Lower leg skin (tissue), 4 donors: Measurements from ENCODE around the gene CHST6. TPM values are rescaled to one million over a fixed set of nuclear protein-coding genes. Genes with fewer than 3 reads are reported as not detected.
"Not testable (repeated sequence)": the region's sequence is repeated elsewhere in the genome, so short reads cannot be mapped to it uniquely, and the experiment has no call there.

Source experiments
- DNase-seq, 2 donors: peaks; one replicate each; pipeline ENCODE4 v3.0.0-alpha.2; 2019; ENCODE audit warnings: low spot score in 2 of 2
- H3K4me3 ChIP-seq: fragments of 200-600 bp; sonication (generic); 2 replicates; pipeline ENCODE4 v1.5.1; 2017; ENCODE audit warnings: mild to moderate bottlenecking, low read depth; ENCODE audit not compliant: poor library complexity, severe bottlenecking
- POLR2A ChIP-seq, 2 donors: fragments of 450-650 bp; IDR thresholded peaks; one replicate each; pipeline ENCODE4 v1.6.1; 2016 to 2017; ENCODE audit warnings: antibody characterized with exemption in 2 of 2, mild to moderate bottlenecking in 1 of 2, moderate library complexity in 1 of 2
- WGBS, 2 donors: methylation state at CpG; one replicate each; pipeline ENCODE4 v1.1.5; 2018; 5-methylcytosine and 5-hydroxymethylcytosine counted together
- intact Hi-C: fragments of 100-400 bp; cut with DNase I; formaldehyde crosslinking; loops from one replicate; pipeline ENCODE4 v1.15.0; 2023; ENCODE audit warnings: low total_unique reads
- total RNA-seq, 4 donors: library from RNA; depleted of rRNA; stranded (reverse); fragments of >200 nt; gene quantifications; one replicate each; pipeline ENCODE4 v1.1.0, GENCODE V29; 2016
- TF ChIP-seq, protein P1 (sequence below), 3 donors: fragments of 450-650 bp; IDR thresholded peaks; one replicate each; pipeline ENCODE4 v1.5.1; 2016; ENCODE audit warnings: antibody characterized with exemption in 3 of 3, mild to moderate bottlenecking in 3 of 3, moderate library complexity in 2 of 3

The CHST6 gene
- total RNA-seq = under 1 TPM in 3 of 4 donors, not detected in 1; 0.11 to 0.56 (median 0.16) TPM

DNA sequence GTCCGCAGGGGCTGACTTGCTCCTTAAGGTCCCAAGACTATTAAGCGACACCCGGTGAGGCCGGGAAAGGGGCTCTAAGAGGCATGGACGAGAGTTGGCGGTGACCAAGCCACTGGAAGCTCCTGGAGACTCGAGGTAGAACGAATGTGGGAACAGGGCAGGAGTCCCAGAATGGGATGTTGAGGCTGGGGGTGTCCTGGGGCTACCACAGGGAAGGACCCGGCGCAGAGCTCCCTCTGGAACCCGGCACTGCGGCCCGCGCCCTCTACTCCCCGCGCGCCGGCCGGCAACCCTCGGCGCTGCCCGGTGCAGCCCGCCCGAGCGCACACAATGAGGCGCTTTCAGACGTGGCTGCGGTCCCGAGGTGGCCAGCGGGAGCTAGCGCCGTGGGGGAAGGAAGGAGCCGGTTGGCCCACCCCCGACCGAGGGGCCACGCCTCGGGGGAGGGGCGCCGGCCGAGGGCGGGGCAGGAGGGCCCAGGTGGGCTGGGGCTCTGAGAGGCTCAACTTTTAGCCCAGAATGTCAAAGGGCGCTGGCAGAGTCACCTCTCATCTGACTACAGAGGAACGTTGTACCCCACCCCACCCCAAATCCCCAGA, at the start of gene CHST6:
Gene CHST6 (minus strand): TSS at position 366 of the 599 bp plus-strand sequence. CDS start 15,613 bp downstream, outside the sequence.
- TF ChIP-seq, protein P1, sequence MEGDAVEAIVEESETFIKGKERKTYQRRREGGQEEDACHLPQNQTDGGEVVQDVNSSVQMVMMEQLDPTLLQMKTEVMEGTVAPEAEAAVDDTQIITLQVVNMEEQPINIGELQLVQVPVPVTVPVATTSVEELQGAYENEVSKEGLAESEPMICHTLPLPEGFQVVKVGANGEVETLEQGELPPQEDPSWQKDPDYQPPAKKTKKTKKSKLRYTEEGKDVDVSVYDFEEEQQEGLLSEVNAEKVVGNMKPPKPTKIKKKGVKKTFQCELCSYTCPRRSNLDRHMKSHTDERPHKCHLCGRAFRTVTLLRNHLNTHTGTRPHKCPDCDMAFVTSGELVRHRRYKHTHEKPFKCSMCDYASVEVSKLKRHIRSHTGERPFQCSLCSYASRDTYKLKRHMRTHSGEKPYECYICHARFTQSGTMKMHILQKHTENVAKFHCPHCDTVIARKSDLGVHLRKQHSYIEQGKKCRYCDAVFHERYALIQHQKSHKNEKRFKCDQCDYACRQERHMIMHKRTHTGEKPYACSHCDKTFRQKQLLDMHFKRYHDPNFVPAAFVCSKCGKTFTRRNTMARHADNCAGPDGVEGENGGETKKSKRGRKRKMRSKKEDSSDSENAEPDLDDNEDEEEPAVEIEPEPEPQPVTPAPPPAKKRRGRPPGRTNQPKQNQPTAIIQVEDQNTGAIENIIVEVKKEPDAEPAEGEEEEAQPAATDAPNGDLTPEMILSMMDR (IDR thresholded peaks at IDR 0.05) = no peak
- no peak for TF ChIP-seq POLR2A (IDR thresholded peaks at IDR 0.05)
- intact Hi-C loops = no loop called here
- H3K4me3 ChIP-seq = no peak within 1 kb of the TSS
- 2 to 6% methylated on average over 14 to 35 of the region's 43 CpGs for WGBS, 2 donors
- DNase-seq = no peak

DNA sequence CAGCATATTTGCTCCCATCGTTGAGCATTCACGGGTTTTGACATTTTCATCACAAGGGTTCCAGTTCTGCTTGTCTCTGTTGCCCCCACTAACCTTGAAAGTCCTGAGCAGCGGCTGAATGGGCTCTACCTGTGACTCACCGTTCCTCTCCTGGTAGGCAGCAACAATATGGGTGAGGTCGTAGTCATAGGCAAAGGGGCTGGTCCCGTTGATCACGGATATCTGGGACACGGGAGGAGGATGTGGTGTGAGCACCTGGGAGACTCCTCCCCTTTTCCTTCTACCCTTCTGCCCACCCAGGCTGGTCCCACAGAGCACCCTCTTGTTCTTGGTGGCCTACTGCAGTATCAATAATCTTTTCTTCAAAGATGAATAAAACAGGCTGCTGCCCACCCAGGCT, 47.2 kb upstream of the CHST6 start:
- intact Hi-C loops, H3K4me3 ChIP-seq: not testable (repeated sequence)
- peak in 1 of 2 donors; percentile 52 for DNase-seq
- 93 to 94% methylated on average over 8 of the region's 8 CpGs for WGBS, 2 donors

DNA sequence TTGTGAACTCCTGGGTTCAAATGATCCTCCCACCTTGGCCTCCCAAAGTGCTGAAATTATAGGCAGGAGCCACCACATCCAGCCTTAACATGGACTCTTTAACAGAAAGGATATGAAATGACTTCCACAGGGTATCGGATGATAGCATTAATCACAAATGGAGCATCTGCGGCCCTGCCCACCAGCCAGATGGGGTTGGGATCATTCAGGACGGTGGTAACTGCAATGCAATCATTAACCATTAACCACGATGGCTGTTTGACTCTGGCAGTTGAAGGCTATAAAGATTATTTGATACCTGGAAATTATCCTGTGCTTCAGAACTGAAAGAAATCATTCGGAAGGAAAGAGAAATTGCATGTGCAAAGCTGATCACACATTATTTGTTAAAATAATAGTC, 46.0 kb upstream of the CHST6 start:
- no peak for DNase-seq
- intact Hi-C loops = no loop called here
- 87 to 88% methylated on average over 5 of the region's 5 CpGs for WGBS, 2 donors
- TF ChIP-seq POLR2A (IDR thresholded peaks at IDR 0.05) = no peak
- TF ChIP-seq, protein P1 (IDR thresholded peaks at IDR 0.05) = no peak
- no peak overlapping the region for H3K4me3 ChIP-seq

GRCh38 chr16:75538882-75539565, 43.8 kb upstream of the CHST6 start:
- 82 to 89% methylated on average over 6 to 9 of the region's 10 CpGs for WGBS, 2 donors
- H3K4me3 ChIP-seq, intact Hi-C loops: not testable (repeated sequence)
- DNase-seq = peak in 1 of 2 donors; percentile 39

GRCh38 chr16:75537776-75538175, 42.5 kb upstream of the CHST6 start:
- 89 to 91% methylated on average over 4 of the region's 4 CpGs for WGBS, 2 donors
- no peak overlapping the region for H3K4me3 ChIP-seq
- TF ChIP-seq, protein P1 (IDR thresholded peaks at IDR 0.05) = no peak
- TF ChIP-seq POLR2A (IDR thresholded peaks at IDR 0.05) = no peak
- intact Hi-C loops = no loop called here
- DNase-seq = no peak

DNA sequence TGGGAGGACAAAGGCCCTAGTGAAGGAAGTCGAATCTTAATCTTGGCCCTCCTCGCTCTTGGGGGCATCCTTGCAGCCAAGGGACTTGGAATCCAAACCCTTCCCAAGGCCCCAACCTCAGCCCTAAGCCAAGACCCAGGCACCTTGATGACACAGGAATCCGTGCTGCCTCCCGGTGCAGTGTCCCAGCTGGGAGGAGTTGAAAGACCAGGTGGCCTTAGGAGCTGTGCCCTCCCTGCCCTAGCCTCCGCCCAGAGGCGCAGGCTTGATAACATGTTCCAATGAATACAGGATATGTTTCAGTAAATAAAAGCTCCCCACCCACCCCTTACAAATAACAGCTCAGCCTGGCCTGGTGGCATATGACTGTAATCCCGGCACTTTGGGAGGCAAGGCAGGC, 40.7 kb upstream of the CHST6 start, which contains the start of gene CHST5:
Gene CHST5 (minus strand): TSS at position 208 of the 400 bp plus-strand sequence. CDS start 5,724 bp downstream, outside the sequence.
- intact Hi-C loops = no loop called here
- WGBS, 2 donors = 91 to 93% methylated on average over 5 to 7 of the region's 7 CpGs

More for the DNA sequence above, 40.7 kb upstream of the CHST6 start, which contains the start of gene CHST5:
- no peak within 1 kb of the TSS for H3K4me3 ChIP-seq
- TF ChIP-seq POLR2A (IDR thresholded peaks at IDR 0.05) = no peak
- TF ChIP-seq, protein P1 (IDR thresholded peaks at IDR 0.05) = no peak
- DNase-seq = no peak
